ENCODE data around the gene CEP131.

DNA sequence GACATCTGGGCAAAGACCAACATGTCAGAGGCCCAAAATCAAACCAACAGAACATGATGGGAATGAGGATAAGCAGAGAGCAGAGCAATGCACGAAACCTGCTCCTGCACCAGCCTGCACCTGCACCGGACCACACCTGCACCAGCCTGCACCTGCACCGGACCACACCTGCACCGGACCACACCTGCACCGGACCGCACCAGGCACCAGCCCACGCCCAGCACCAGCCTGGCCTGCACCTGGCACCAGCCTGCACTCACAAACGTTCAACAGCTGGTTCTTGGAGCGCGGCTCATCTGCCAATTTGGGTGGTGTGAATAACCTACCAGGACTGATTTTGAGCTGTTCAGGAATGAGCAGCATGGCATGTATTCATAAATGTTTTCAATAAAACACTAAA, 18.2 kb downstream of the CEP131 start:
- TF ChIP-seq, protein P1, sequence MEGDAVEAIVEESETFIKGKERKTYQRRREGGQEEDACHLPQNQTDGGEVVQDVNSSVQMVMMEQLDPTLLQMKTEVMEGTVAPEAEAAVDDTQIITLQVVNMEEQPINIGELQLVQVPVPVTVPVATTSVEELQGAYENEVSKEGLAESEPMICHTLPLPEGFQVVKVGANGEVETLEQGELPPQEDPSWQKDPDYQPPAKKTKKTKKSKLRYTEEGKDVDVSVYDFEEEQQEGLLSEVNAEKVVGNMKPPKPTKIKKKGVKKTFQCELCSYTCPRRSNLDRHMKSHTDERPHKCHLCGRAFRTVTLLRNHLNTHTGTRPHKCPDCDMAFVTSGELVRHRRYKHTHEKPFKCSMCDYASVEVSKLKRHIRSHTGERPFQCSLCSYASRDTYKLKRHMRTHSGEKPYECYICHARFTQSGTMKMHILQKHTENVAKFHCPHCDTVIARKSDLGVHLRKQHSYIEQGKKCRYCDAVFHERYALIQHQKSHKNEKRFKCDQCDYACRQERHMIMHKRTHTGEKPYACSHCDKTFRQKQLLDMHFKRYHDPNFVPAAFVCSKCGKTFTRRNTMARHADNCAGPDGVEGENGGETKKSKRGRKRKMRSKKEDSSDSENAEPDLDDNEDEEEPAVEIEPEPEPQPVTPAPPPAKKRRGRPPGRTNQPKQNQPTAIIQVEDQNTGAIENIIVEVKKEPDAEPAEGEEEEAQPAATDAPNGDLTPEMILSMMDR (IDR thresholded peaks at IDR 0.05; ENCODE audit: control extremely low read depth in 1 of 3, insufficient read depth in 1 of 3, low read depth in 1 of 3, low read length in 3 of 3) = no peak
- TF ChIP-seq RXRA (IDR thresholded peaks at IDR 0.05; ENCODE audit: insufficient read depth, low read depth, low read length) (no peak), KDM4A (IDR thresholded peaks at IDR 0.05; ENCODE audit: low read depth, low read length, severe bottlenecking) (no peak), JUN (IDR thresholded peaks at IDR 0.05; ENCODE audit: low read depth, low read length) (no peak), POLR2A (IDR thresholded peaks at IDR 0.05; ENCODE audit: control extremely low read depth in 1 of 2, low read depth in 2 of 2, low read length in 2 of 2) (no peak), POLR2AphosphoS5 (IDR thresholded peaks at IDR 0.05; ENCODE audit: low read depth, low read length) (no peak), SIN3A (conservative IDR thresholded peaks at IDR 0.05 in 1 of 2, IDR thresholded peaks at IDR 0.05 in 1 of 2; ENCODE audit: low read depth in 1 of 2, low read length in 2 of 2) (no peak)
- TF ChIP-seq, protein P2, sequence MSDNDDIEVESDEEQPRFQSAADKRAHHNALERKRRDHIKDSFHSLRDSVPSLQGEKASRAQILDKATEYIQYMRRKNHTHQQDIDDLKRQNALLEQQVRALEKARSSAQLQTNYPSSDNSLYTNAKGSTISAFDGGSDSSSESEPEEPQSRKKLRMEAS (IDR thresholded peaks at IDR 0.05) = no peak

All from H1 (cell line).